IMR-90 (cell line): Measurements from ENCODE around the gene OR5AR1. TPM values are rescaled to one million over a fixed set of nuclear protein-coding genes. Genes with fewer than 3 reads are reported as not detected.
"Not testable (repeated sequence)": the region's sequence is repeated elsewhere in the genome, so short reads cannot be mapped to it uniquely, and the experiment has no call there.

Source experiments
- ATAC-seq: fragments of 200-7000 bp; cut with Tn5 transposase; 2 replicates; pipeline ENCODE4 v1.9.1; 2020; ENCODE audit warnings: low read depth, mild to moderate bottlenecking, moderate library complexity
- BruUV-seq: library from RNA; stranded (reverse); fragments of 400-500 nt; replicated peaks from 2 replicates; lab custom pipeline; 2021; lab: Mats Ljungman, UMichigan
- CTCF ChIA-PET: fragments of 300-600 bp; formaldehyde crosslinking; extraction: SDS; loops from one replicate; lab custom pipeline; 2021; ENCODE audit warnings: antibody characterized with exemption; lab: Yijun Ruan, JAX
- POLR2A ChIA-PET: fragments of 300-600 bp; sonication (Branson Sonifier 250); formaldehyde crosslinking; loops from one replicate; lab custom pipeline; 2022; ENCODE audit warnings: antibody characterized with exemption; ENCODE audit not compliant: unreplicated experiment; lab: Charles Lee
- DNase-seq: peaks from one replicate; pipeline ENCODE4 v3.0.0; 2013
- H2AFZ ChIP-seq: replicated peaks from 2 replicates; pipeline ENCODE3; 2013; ENCODE audit warnings: low read length, mild to moderate bottlenecking; ENCODE audit not compliant: poor library complexity
- H2AK5ac ChIP-seq: 2 replicates; pipeline ENCODE4 v1.6.1; 2013; ENCODE audit warnings: low read depth, low read length, inconsistent platforms
- H2AK9ac ChIP-seq: replicated peaks from 2 replicates; pipeline ENCODE3; 2013; ENCODE audit warnings: mild to moderate bottlenecking, low read depth, low read length, moderate library complexity; ENCODE audit not compliant: poor library complexity
- H2BK120ac ChIP-seq: 2 replicates; pipeline ENCODE4 v1.6.1; 2013; ENCODE audit warnings: low read depth, low read length, inconsistent platforms
- H2BK15ac ChIP-seq: 3 replicates; pipeline ENCODE4 v1.6.1; 2013; ENCODE audit warnings: low read depth, low read length, inconsistent platforms
- H2BK20ac ChIP-seq: 2 replicates; pipeline ENCODE4 v1.6.1; 2013; ENCODE audit warnings: low read depth, mild to moderate bottlenecking, inconsistent platforms, low read length, moderate library complexity
- H2BK5ac ChIP-seq: 2 replicates; pipeline ENCODE4 v1.6.1; 2013; ENCODE audit warnings: mild to moderate bottlenecking, low read depth, low read length, inconsistent platforms; ENCODE audit not compliant: poor library complexity, severe bottlenecking
- H3K14ac ChIP-seq: replicated peaks from 2 replicates; pipeline ENCODE4 v1.6.1; 2013; ENCODE audit warnings: low read depth, low read length, inconsistent platforms
- H3K18ac ChIP-seq: 2 replicates; pipeline ENCODE4 v1.6.1; 2013; ENCODE audit warnings: low read depth, low read length, control low read depth
- H3K23ac ChIP-seq: 2 replicates; pipeline ENCODE4 v1.6.1; 2013; ENCODE audit warnings: low read depth, low read length, inconsistent platforms
- H3K27ac ChIP-seq: 2 replicates; pipeline ENCODE4 v1.5.1; 2013; ENCODE audit warnings: mild to moderate bottlenecking, control low read depth, low read length; ENCODE audit not compliant: insufficient read depth
- H3K27me3 ChIP-seq: 2 replicates; pipeline ENCODE4 v1.6.1; 2013; ENCODE audit warnings: low read length; ENCODE audit not compliant: control insufficient read depth, insufficient read depth
- H3K36me3 ChIP-seq: 2 replicates; pipeline ENCODE4 v1.6.1; 2013; ENCODE audit warnings: low read length, mixed read lengths; ENCODE audit not compliant: control insufficient read depth, insufficient read depth
- H3K4ac ChIP-seq: 2 replicates; pipeline ENCODE4 v1.6.1; 2013; ENCODE audit warnings: low read depth, low read length, inconsistent platforms
- H3K4me1 ChIP-seq: 2 replicates; pipeline ENCODE4 v1.6.1; 2013; ENCODE audit warnings: low read length, mixed read lengths; ENCODE audit not compliant: control insufficient read depth, insufficient read depth
- H3K4me2 ChIP-seq: 2 replicates; pipeline ENCODE4 v1.6.1; 2013; ENCODE audit warnings: low read depth, mild to moderate bottlenecking, control low read depth, low read length, moderate library complexity
- H3K4me3 ChIP-seq: 2 replicates; pipeline ENCODE4 v1.5.1; 2013; ENCODE audit warnings: low read depth, mild to moderate bottlenecking, control low read depth, low read length, moderate library complexity; ENCODE audit not compliant: insufficient read depth
- H3K56ac ChIP-seq: 2 replicates; pipeline ENCODE4 v1.6.1; 2013; ENCODE audit warnings: low read length, inconsistent platforms; ENCODE audit not compliant: insufficient read depth; ENCODE audit errors: extremely low read depth
- H3K79me1 ChIP-seq, 2 experiments: 2 replicates each; pipeline ENCODE4 v1.6.1; 2013; ENCODE audit warnings: low read length in 2 of 2, inconsistent platforms in 1 of 2, low read depth in 1 of 2
- H3K9ac ChIP-seq: 2 replicates; pipeline ENCODE4 v1.6.1; 2013; ENCODE audit warnings: low read depth, low read length, control low read depth
- H3K9me1 ChIP-seq: 2 replicates; pipeline ENCODE4 v1.6.1; 2013; ENCODE audit warnings: low read length, inconsistent platforms; ENCODE audit not compliant: insufficient read depth
- H3K9me3 ChIP-seq: 2 replicates; pipeline ENCODE4 v1.6.1; 2013; ENCODE audit warnings: low read length; ENCODE audit not compliant: control insufficient read depth, insufficient read depth
- H4K20me1 ChIP-seq: 2 replicates; pipeline ENCODE4 v1.6.1; 2013; ENCODE audit warnings: low read length, inconsistent platforms; ENCODE audit not compliant: insufficient read depth
- H4K5ac ChIP-seq: 2 replicates; pipeline ENCODE4 v1.6.1; 2013; ENCODE audit warnings: mild to moderate bottlenecking, low read depth, low read length, control low read depth
- H4K8ac ChIP-seq, 2 experiments: 2 replicates each; pipeline ENCODE4 v1.6.1; 2013; ENCODE audit warnings: low read depth in 2 of 2, low read length in 2 of 2, control low read depth in 1 of 2, inconsistent platforms in 1 of 2
- H4K91ac ChIP-seq: 2 replicates; pipeline ENCODE4 v1.6.1; 2013; ENCODE audit warnings: low read depth, low read length, inconsistent platforms; ENCODE audit not compliant: insufficient read depth
- WGBS, 2 experiments: methylation state at CpG; one replicate each; pipeline versions ENCODE4 v1.1.5 to v1.1.7; 2013; ENCODE audit warnings: missing lambda C conversion rate in 2 of 2; ENCODE audit not compliant: insufficient read length in 1 of 2; ENCODE audit errors: extremely low coverage in 2 of 2; 5-methylcytosine and 5-hydroxymethylcytosine counted together
- dilution Hi-C: fragments of 300-500 bp; cut with HindIII; formaldehyde crosslinking; loops from one replicate; pipeline ENCODE4 v1.14.3; 2018; ENCODE audit warnings: low sequenced_read_pairs; ENCODE audit not compliant: unreplicated experiment
- in situ Hi-C: fragments of 300-500 bp; cut with MboI; formaldehyde crosslinking; loops from 3 replicates; pipeline ENCODE4 v1.14.3; 2019; ENCODE audit warnings: low sequenced_read_pairs, inconsistent platforms, mixed read lengths
- intact Hi-C: fragments of 100-400 bp; cut with micrococcal nuclease; formaldehyde crosslinking; loops from 2 replicates; pipeline ENCODE4 v1.10.0; 2022
- polyA plus RNA-seq, 3 experiments: library from polyadenylated mRNA; depleted of rRNA; stranded (reverse); fragments of >200 nt; gene quantifications; 2 replicates each; pipeline ENCODE4 v1.2.3, GENCODE V29; 2012; ENCODE audit warnings: low replicate concordance in 1 of 3
- total RNA-seq: library from RNA; depleted of rRNA; stranded (reverse); fragments of >200 nt; gene quantifications from 2 replicates; pipeline ENCODE4 v1.2.3, GENCODE V29; 2012

OR5AR1 gene
- total and polyA plus RNA-seq, 2 of the 4 experiments (the other 2 are of a cell fraction), result not detected

GRCh38 chr11:56691179-56691578, 27.7 kb downstream of the OR5AR1 start:
- H3K4me1 ChIP-seq, H2BK20ac ChIP-seq, H2AK5ac ChIP-seq, H3K4me2 ChIP-seq, H3K14ac ChIP-seq, dilution Hi-C loops, H4K5ac ChIP-seq, POLR2A ChIA-PET, H3K4me3 ChIP-seq, DNase-seq, H3K23ac ChIP-seq, H4K20me1 ChIP-seq, H2AK9ac ChIP-seq, H2BK15ac ChIP-seq, H3K9ac ChIP-seq, H3K27me3 ChIP-seq, in situ Hi-C loops, H3K4ac ChIP-seq, H4K91ac ChIP-seq, H4K8ac ChIP-seq, ATAC-seq, H3K79me1 ChIP-seq, intact Hi-C loops, BruUV-seq, H2BK120ac ChIP-seq, H3K9me1 ChIP-seq, H3K36me3 ChIP-seq, H2BK5ac ChIP-seq, H2AFZ ChIP-seq, H3K9me3 ChIP-seq, H3K27ac ChIP-seq, H3K18ac ChIP-seq, H3K56ac ChIP-seq: not testable (repeated sequence)
- whole genome bisulfite sequencing, 2 experiments, result no CpG with 5 or more reads among the region's 3 CpGs
- CTCF ChIA-PET, result interaction anchor here (0.7 kb wide), 1 partner anchor 23 kb away, joined by 3 read pairs; no protein-coding TSS in a partner anchor
